GM18498 (cell line): ENCODE results near the gene TMEM82.

Experiments used
- ATAC-seq: cut with Tn5 transposase; IDR thresholded peaks from one replicate; pipeline ENCODE4 v1.9.1; 2021; ENCODE audit warnings: mild to moderate bottlenecking, moderate library complexity; ENCODE audit not compliant: unreplicated experiment

Gene TMEM82

GRCh38 chr1:15777909-15778707 lies 35.8 kb downstream of the TMEM82 start:
- ATAC-seq = no peak

GRCh38 chr1:15785683-15786082 lies 43.4 kb downstream of the TMEM82 start:
- ATAC-seq = no peak

- no peak for ATAC-seq
Measured at GRCh38 chr1:15786581-15786980, 44.3 kb downstream of the TMEM82 start.

GRCh38 chr1:15788624-15789301 lies 46.5 kb downstream of the TMEM82 start:
- ATAC-seq = no peak

- no peak for ATAC-seq
Measured at GRCh38 chr1:15796086-15796462, 53.8 kb downstream of the TMEM82 start.
